ENCODE measurements around the gene GDE1. TPM values are rescaled to one million over a fixed set of nuclear protein-coding genes. Genes with fewer than 3 reads are reported as not detected.

Gene GDE1
- total and polyA plus RNA-seq, 3 donors from 2014 or later = 42.4 to 54.6 (median 44.1) TPM

GRCh38 chr16:19513377-19514053 lies 8.4 kb downstream of the GDE1 start:
- Histone ChIP-seq H3K36me3 (ENCODE audit: low read depth, missing control alignments) (no peaks in the 10 kb centered on the region), H3K4me3 (no peak overlapping the region), H3K27me3 (no peaks in the 10 kb centered on the region), H3K27ac (no peak overlapping the region), H3K4me1 (no peaks in the 10 kb centered on the region), H3K9me3 (no peaks in the 10 kb centered on the region)
- intact Hi-C loops (cut with DNase I; ENCODE audit: low total_unique reads) = no loop called here
- WGBS, 2 donors = 85 to 88% methylated on average over 4 of the region's 4 CpGs
- no peak for DNase-seq
- TF ChIP-seq POLR2A (IDR thresholded peaks at IDR 0.05) (no peak), CTCF (IDR thresholded peaks at IDR 0.05) (no peak)

- Histone ChIP-seq H3K36me3 (ENCODE audit: low read depth, missing control alignments) (no peaks in the 10 kb centered on the region), H3K27ac (no peak overlapping the region), H3K9me3 (no peaks in the 10 kb centered on the region), H3K27me3 (no peaks in the 10 kb centered on the region), H3K4me1 (no peaks in the 10 kb centered on the region), H3K4me3 (no peak overlapping the region)
- no peak for DNase-seq
- TF ChIP-seq CTCF (IDR thresholded peaks at IDR 0.05) = no peak
- no peak for TF ChIP-seq POLR2A (IDR thresholded peaks at IDR 0.05)
- intact Hi-C loops (cut with DNase I; ENCODE audit: low total_unique reads) = no loop called here
Measured at GRCh38 chr16:19512297-19512696, 9.6 kb downstream of the GDE1 start.

GRCh38 chr16:19507867-19508266 lies 14.0 kb downstream of the GDE1 start:
- no peak for DNase-seq
- Histone ChIP-seq H3K36me3 (ENCODE audit: low read depth, missing control alignments) (no peaks in the 10 kb centered on the region), H3K4me3 (no peak overlapping the region), H3K4me1 (no peaks in the 10 kb centered on the region), H3K9me3 (no peaks in the 10 kb centered on the region), H3K27me3 (no peaks in the 10 kb centered on the region), H3K27ac (no peak overlapping the region)
- WGBS, 2 donors = 88 to 97% methylated on average over 2 of the region's 2 CpGs
- intact Hi-C loops (cut with DNase I; ENCODE audit: low total_unique reads) = no loop called here
- TF ChIP-seq POLR2A (IDR thresholded peaks at IDR 0.05) = no peak

GRCh38 chr16:19506965-19507364 lies 14.9 kb downstream of the GDE1 start:
- Histone ChIP-seq H3K9me3 (no peaks in the 10 kb centered on the region), H3K27me3 (no peaks in the 10 kb centered on the region), H3K27ac (no peak overlapping the region), H3K4me3 (no peak overlapping the region), H3K4me1 (no peaks in the 10 kb centered on the region), H3K36me3 (ENCODE audit: low read depth, missing control alignments) (no peaks in the 10 kb centered on the region)
- DNase-seq = no peak
- WGBS, 2 donors = 95 to 96% methylated on average over 4 of the region's 4 CpGs
- no peak for TF ChIP-seq POLR2A (IDR thresholded peaks at IDR 0.05)
- TF ChIP-seq CTCF (IDR thresholded peaks at IDR 0.05) = no peak
- intact Hi-C loops (cut with DNase I; ENCODE audit: low total_unique reads) = no loop called here

DNA sequence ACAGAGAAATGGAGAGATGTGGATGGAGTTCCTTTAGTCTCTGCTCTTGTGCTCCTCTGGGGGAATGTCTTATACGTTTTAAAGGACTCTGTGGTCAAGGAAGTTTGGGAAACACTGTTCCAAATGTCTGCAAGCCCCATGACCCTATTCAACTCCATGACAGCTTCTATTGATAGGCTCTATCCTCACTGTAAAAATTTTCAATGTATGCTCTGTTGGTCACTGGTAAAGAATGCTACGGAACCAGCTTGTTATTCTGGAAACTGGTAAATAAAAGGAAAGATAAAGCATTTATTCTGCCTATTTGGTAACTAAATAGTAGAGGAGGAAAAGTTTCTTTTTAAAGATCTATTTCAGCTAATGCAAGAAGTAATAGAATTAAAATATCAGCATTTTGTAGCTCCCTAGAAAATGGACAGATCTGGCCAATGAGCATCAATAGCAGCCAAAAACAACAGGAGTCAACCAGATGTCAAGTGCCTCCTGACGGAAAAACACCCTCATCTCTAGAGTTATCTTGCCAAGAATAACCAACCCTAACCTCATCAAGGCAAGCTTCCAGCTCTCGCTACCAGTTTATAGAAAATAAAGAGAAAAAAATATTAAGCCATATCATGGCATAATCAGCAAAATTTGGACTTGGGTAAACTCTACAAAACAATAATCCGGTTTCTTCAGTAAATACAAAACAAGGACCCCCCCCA lies 16.1 kb downstream of the GDE1 start:
- WGBS, 2 donors = 65 to 71% methylated on average over 5 of the region's 5 CpGs
- TF ChIP-seq CTCF (IDR thresholded peaks at IDR 0.05) (no peak), POLR2A (IDR thresholded peaks at IDR 0.05) (no peak)
- intact Hi-C loops (cut with DNase I; ENCODE audit: low total_unique reads) = no loop called here
- no peaks in the 10 kb centered on the region for H3K9me3 ChIP-seq
- H3K27me3 ChIP-seq = no peaks in the 10 kb centered on the region
- H3K4me1 ChIP-seq = no peaks in the 10 kb centered on the region
- no peak for DNase-seq
- no peaks in the 10 kb centered on the region for H3K36me3 ChIP-seq (ENCODE audit: low read depth, missing control alignments)
- H3K4me3 ChIP-seq = no peak overlapping the region
- no peak overlapping the region for H3K27ac ChIP-seq
